Muscle of leg (tissue), 11 donors: Measurements from ENCODE around the gene SPTBN1. TPM values are rescaled to one million over a fixed set of nuclear protein-coding genes. Genes with fewer than 3 reads are reported as not detected.
A peak's percentile ranks its signal among the peaks of the same experiment; 100 is the strongest.

Source experiments
- DNase-seq: peaks from one replicate; pipeline ENCODE4 v3.0.0; 2013
- H3K27ac ChIP-seq: one replicate; pipeline ENCODE4 v1.5.1; 2013; ENCODE audit warnings: mild to moderate bottlenecking, low read length, control low read depth
- H3K27me3 ChIP-seq: one replicate; pipeline ENCODE4 v1.6.1; 2013; ENCODE audit warnings: low read length; ENCODE audit not compliant: control insufficient read depth, insufficient read depth
- H3K36me3 ChIP-seq: one replicate; pipeline ENCODE4 v1.6.1; 2013; ENCODE audit warnings: low read length; ENCODE audit not compliant: control insufficient read depth, insufficient read depth
- H3K4me1 ChIP-seq: one replicate; pipeline ENCODE4 v1.6.1; 2013; ENCODE audit warnings: low read length; ENCODE audit not compliant: control insufficient read depth, insufficient read depth
- H3K4me3 ChIP-seq: one replicate; pipeline ENCODE4 v1.5.1; 2013; ENCODE audit warnings: low read length, control low read depth
- H3K9me3 ChIP-seq: replicated peaks from 2 replicates; pipeline ENCODE4 v1.6.1; 2013; ENCODE audit warnings: low read depth, low read length; ENCODE audit not compliant: control insufficient read depth
- WGBS: methylation state at CpG from one replicate; pipeline ENCODE4 v1.1.5; 2013; ENCODE audit warnings: missing lambda C conversion rate; ENCODE audit not compliant: insufficient coverage; 5-methylcytosine and 5-hydroxymethylcytosine counted together
- polyA plus RNA-seq, 8 donors: library from polyadenylated mRNA; unstranded; fragments of 120-200 nt; gene quantifications; one replicate each; pipeline versions ENCODE4 v1.2.1 to v1.2.3, GENCODE V29; 2013; ENCODE audit warnings: inconsistent platforms in 1 of 8, low replicate concordance in 1 of 8; ENCODE audit not compliant: insufficient read length in 8 of 8, insufficient read depth in 1 of 8
- total RNA-seq: library from RNA; stranded (reverse); fragments of 120-200 nt; gene quantifications from one replicate; pipeline ENCODE4 v1.2.4, GENCODE V29; 2013

SPTBN1 gene
- total and polyA plus RNA-seq, 9 donors = 228 to 333 (median 273) TPM

DNA sequence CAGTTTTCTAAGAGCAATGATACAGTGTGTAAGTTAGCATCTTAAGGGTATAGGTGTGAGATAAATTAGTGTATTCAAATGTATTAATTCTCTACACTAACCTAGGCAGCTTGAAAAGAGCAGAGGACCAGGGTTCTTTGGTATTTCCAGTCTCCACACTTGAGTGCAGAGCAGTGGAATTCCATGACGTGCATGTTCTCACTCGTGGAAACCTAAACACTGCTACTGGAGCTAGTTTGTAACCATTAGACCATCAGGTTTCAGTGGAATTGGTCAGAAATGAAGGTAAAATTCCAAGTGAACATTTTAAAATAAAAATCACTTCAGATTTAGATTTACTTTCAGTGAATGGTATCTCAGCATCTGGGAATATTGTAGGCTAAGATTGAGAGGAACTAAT lies 9.0 kb downstream of the SPTBN1 start:
- DNase-seq = no peak
- Histone ChIP-seq H3K4me1 (peaks cover 31% of the 10 kb centered on the region), H3K4me3 (no peak overlapping the region), H3K36me3 (peaks cover 6% of the 10 kb centered on the region), H3K27ac (no peak overlapping the region), H3K9me3 (no peaks in the 10 kb centered on the region), H3K27me3 (no peaks in the 10 kb centered on the region)
- no CpG with 5 or more reads among the region's 2 CpGs for WGBS

GRCh38 chr2:54466870-54467269 lies 10.7 kb downstream of the SPTBN1 start:
- Histone ChIP-seq H3K36me3 (peaks cover 2% of the 10 kb centered on the region), H3K4me1 (peaks cover 36% of the 10 kb centered on the region), H3K9me3 (no peaks in the 10 kb centered on the region), H3K27me3 (no peaks in the 10 kb centered on the region), H3K27ac (peak overlapping the region; percentile 86), H3K4me3 (no peak overlapping the region)
- WGBS = 20% methylated on average over 1 of the region's 4 CpGs
- peak; percentile 84 for DNase-seq

DNA sequence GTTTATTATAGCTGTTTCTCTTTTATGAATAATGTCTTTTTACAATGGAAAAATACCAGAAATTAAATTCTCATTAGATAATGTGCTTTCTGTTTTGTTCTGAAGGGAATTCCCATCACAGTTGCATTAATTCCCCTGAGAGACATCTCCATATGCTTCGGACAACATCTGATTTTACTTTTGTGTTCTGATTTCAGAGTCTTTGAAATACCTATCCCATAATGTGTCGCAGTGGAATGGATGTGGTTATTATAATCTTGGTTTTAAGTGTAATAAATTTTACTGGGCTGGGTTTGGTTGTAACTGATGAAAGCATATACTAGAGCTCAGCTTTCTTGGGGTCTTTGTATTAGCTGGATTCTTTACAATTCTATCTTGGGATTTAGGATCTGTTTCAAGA lies 12.5 kb downstream of the SPTBN1 start:
- peaks cover 33% of the 10 kb centered on the region for H3K4me1 ChIP-seq
- H3K27me3 ChIP-seq = no peaks in the 10 kb centered on the region
- H3K4me3 ChIP-seq = no peak overlapping the region
- no peaks in the 10 kb centered on the region for H3K9me3 ChIP-seq
- peak overlapping the region; percentile 81 for H3K27ac ChIP-seq
- DNase-seq = peak; percentile 78
- WGBS = no CpG with 5 or more reads among the region's 2 CpGs
- peaks cover 2% of the 10 kb centered on the region for H3K36me3 ChIP-seq

DNA sequence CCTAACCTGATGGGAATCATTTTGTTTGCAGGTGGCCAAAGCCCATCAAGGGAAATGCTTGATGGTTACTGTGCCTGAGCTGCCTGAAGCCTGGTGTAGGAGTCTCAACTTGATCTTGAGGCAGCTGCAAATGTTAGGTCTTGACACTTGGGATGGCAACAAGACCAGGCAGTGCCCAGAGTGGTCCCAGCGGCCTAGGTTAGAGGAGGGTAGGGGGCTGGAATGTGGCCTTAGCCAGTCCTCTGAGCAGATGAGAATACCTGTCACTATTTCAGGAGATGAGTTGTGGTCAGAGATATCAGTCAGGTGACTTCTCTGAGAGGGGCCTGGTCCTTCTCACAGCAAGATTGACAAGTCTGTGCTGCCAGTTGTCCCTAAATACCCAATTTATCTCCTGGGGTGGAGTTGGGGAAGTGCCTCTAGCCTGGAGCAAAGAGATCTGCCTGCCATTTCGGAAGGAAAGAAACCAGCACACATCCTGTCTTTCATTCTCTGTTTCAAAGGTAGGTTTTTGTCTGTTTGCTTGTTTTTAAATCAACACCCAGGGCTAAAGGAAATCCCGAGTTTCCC lies 13.4 kb downstream of the SPTBN1 start:
- no peak for DNase-seq
- WGBS = 100% methylated on average over 1 of the region's 3 CpGs
- Histone ChIP-seq H3K4me1 (peaks cover 38% of the 10 kb centered on the region), H3K27ac (peak overlapping the region; percentile 81), H3K27me3 (no peaks in the 10 kb centered on the region), H3K9me3 (no peaks in the 10 kb centered on the region), H3K4me3 (peak overlapping the region; percentile 20), H3K36me3 (peaks cover 2% of the 10 kb centered on the region)

DNA sequence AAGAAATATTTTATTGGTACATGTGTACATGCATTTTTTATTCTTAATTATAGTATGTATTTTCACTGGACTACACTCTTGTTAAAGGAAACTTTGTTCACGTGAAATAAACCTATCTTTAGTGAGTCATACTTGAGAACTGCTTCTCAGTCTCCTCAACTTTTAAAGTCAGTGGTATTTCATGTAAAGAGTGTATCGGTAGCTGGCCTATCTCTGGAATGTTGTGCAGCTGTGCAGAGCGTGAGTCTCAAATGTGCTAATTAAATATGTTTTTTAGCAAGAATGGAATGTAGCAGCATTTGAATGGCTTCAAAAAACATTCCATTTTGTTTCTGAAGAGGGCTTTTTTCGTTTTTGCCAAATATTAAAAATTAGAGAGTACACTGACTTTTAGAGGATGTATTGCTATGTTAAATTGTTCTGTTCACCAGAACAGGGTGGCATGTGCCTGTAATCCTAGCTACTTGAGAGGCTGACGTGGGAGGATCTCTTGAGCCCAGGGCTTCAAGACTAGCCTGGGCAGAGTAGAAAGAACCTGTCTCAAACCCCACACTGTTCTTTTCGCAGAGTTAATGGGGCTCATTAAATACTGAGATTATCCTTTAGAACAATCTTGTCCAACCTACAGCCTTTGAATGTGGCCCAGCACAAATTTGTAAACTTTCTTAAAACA lies 14.3 kb downstream of the SPTBN1 start:
- DNase-seq = peak; percentile 51
- H3K4me1 ChIP-seq = peaks cover 43% of the 10 kb centered on the region

DNA sequence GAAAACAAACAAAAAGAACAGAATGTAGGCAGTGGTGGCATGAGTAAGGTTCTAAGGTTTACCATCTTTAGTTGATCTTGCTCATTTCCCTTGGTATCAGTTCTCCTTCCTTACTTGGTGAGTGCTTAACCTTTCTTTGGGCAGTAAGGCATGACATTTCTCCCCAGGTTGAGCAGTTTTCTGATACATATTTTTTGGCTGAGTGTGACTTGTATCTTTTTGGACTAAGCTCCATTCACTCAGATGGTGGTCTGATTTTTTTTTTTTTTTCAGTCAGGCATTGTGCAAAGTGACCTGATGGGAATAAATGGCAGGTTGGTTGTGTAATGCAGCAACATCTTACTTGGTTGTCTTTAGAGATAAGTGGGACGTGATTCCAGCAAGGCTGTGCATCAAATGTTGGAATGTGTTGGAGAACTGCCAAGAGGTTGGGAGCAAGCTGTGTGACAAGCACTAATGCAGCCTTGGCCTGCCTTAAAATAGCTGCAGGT lies 15.1 kb downstream of the SPTBN1 start:
- Histone ChIP-seq H3K4me1 (peaks cover 45% of the 10 kb centered on the region), H3K27ac (peak overlapping the region; percentile 81)
- 29% methylated on average over 1 of the region's 1 CpG for WGBS

More for the DNA sequence above, 14.3 kb downstream of the SPTBN1 start:
- Histone ChIP-seq H3K9me3 (no peaks in the 10 kb centered on the region), H3K27ac (peak overlapping the region; percentile 81), H3K27me3 (no peaks in the 10 kb centered on the region), H3K36me3 (peaks cover 4% of the 10 kb centered on the region), H3K4me3 (peak overlapping the region; percentile 2)
- 46% methylated on average over 3 of the region's 6 CpGs for WGBS

DNA sequence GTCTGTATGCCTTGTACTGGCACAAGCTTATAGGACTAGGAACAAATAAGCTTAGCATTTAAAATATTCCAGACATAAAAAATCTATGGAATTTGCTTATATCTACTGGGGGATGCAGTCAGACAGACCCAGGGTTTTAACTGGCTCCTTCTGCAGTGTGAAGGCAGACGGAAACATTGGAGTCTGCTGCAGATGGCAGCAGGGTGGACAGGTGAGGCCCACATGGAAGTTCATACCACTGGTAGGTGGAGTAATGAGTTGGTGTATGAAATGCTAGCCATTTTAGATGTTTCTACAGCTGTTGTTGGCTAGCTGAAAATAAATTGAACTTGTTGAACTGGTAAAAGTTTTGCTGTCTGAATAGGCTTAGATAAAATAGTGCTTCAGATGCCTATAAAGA lies 17.7 kb downstream of the SPTBN1 start:
- Histone ChIP-seq H3K36me3 (peaks cover 2% of the 10 kb centered on the region), H3K9me3 (no peaks in the 10 kb centered on the region), H3K4me1 (peaks cover 46% of the 10 kb centered on the region), H3K4me3 (no peak overlapping the region), H3K27me3 (no peaks in the 10 kb centered on the region), H3K27ac (peak overlapping the region; percentile 52)
- WGBS = 22% methylated on average over 1 of the region's 1 CpG
- no peak for DNase-seq

More for the DNA sequence above, 15.1 kb downstream of the SPTBN1 start:
- DNase-seq = peak; percentile 86
- H3K36me3 ChIP-seq = peaks cover 4% of the 10 kb centered on the region
- no peaks in the 10 kb centered on the region for H3K9me3 ChIP-seq
- no peaks in the 10 kb centered on the region for H3K27me3 ChIP-seq
- H3K4me3 ChIP-seq = no peak overlapping the region

- DNase-seq = no peak
- peaks cover 40% of the 10 kb centered on the region for H3K4me1 ChIP-seq
- WGBS = no CpG with 5 or more reads among the region's 3 CpGs
- H3K9me3 ChIP-seq = no peaks in the 10 kb centered on the region
- H3K27me3 ChIP-seq = no peaks in the 10 kb centered on the region
- peaks cover 2% of the 10 kb centered on the region for H3K36me3 ChIP-seq
- no peak overlapping the region for H3K27ac ChIP-seq
- H3K4me3 ChIP-seq = no peak overlapping the region
Observed at GRCh38 chr2:54475285-54475684, 19.2 kb downstream of the SPTBN1 start.

GRCh38 chr2:54475919-54476318 lies 19.8 kb downstream of the SPTBN1 start:
- H3K27ac ChIP-seq = no peak overlapping the region
- no peaks in the 10 kb centered on the region for H3K27me3 ChIP-seq
- H3K4me1 ChIP-seq = peaks cover 36% of the 10 kb centered on the region
- peaks cover 2% of the 10 kb centered on the region for H3K36me3 ChIP-seq
- 93% methylated on average over 3 of the region's 5 CpGs for WGBS
- DNase-seq = no peak
- H3K4me3 ChIP-seq = no peak overlapping the region
- no peaks in the 10 kb centered on the region for H3K9me3 ChIP-seq

DNA sequence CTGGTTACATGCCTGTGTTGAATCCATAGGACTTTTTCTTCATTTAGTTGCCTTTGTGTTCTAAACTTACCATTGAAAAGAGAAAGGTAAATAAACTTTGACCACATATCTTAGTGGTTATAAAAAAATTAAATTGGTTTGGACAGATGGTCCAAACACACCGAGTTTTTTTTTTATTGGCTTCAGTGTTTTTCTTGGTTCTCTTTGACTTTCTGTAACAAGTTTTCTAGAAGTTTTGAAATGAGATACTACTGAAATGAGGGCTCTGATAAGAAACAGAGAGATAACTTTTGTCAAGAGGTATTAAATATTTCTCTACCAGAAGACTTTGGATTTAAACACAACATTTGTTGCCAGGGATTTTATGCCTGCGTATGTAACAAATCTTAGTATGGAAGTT lies 20.7 kb downstream of the SPTBN1 start:
- Histone ChIP-seq H3K9me3 (no peaks in the 10 kb centered on the region), H3K4me1 (peaks cover 35% of the 10 kb centered on the region), H3K4me3 (no peak overlapping the region), H3K36me3 (peaks cover 2% of the 10 kb centered on the region), H3K27me3 (no peaks in the 10 kb centered on the region), H3K27ac (peak overlapping the region; percentile 40)
- DNase-seq = no peak
- no CpG with 5 or more reads among the region's 2 CpGs for WGBS
